ENCODE data around the gene LRP3.

GRCh38 chr19:33159149-33159548, 35.0 kb upstream of the LRP3 start:
- TF ChIP-seq CTCF (IDR thresholded peaks at IDR 0.05; ENCODE audit: low read depth, low read length), result no peak
- TF ChIP-seq POLR2A (IDR thresholded peaks at IDR 0.05; ENCODE audit: extremely low read depth, insufficient read length), result no peak
